ENCODE results near the gene CDH4.

GRCh38 chr20:61451009-61451408 is 198.9 kb downstream of the CDH4 start:
- TF ChIP-seq CTCF (conservative IDR thresholded peaks at IDR 0.05), result no peak
- TF ChIP-seq EZH2 (IDR thresholded peaks at IDR 0.05; ENCODE audit: low read depth), result no peak
